Astrocyte (in vitro differentiated cells and primary cell): ENCODE data around the gene GGACT. TPM values are rescaled to one million over a fixed set of nuclear protein-coding genes. Genes with fewer than 3 reads are reported as not detected.

Experiments used
- DNase-seq: peaks from one replicate; pipeline ENCODE4 v3.0.0-alpha.2; 2010; ENCODE audit warnings: low read depth
- FAIRE-seq: peaks from 2 replicates; lab custom pipeline; 2011; peaks lifted over from hg19 to GRCh38; lab: Jason Lieb, UNC
- H2AFZ ChIP-seq: 2 replicates; pipeline ENCODE4 v1.6.0; 2012; ENCODE audit warnings: low read depth, low read length, inconsistent platforms
- H3K27ac ChIP-seq: 2 replicates; pipeline ENCODE4 v1.5.1; 2011; ENCODE audit warnings: low read depth, low read length, inconsistent platforms
- H3K27me3 ChIP-seq: 2 replicates; pipeline ENCODE4 v1.6.0; 2011; ENCODE audit warnings: low read length, inconsistent platforms; ENCODE audit not compliant: insufficient read depth
- H3K36me3 ChIP-seq: 2 replicates; pipeline ENCODE4 v1.5.1; 2011; ENCODE audit warnings: low read length, inconsistent platforms; ENCODE audit not compliant: insufficient read depth
- H3K4me1 ChIP-seq: 2 replicates; pipeline ENCODE4 v1.5.1; 2011; ENCODE audit warnings: low read length, inconsistent platforms; ENCODE audit not compliant: insufficient read depth
- H3K4me2 ChIP-seq: 2 replicates; pipeline ENCODE4 v1.6.0; 2012; ENCODE audit warnings: low read length, inconsistent platforms
- H3K4me3 ChIP-seq: 2 replicates; pipeline ENCODE4 v1.5.1; 2011; ENCODE audit warnings: low read depth, mild to moderate bottlenecking, low read length, inconsistent platforms; ENCODE audit not compliant: insufficient read depth
- H3K79me2 ChIP-seq: 2 replicates; pipeline ENCODE4 v1.6.0; 2012; ENCODE audit warnings: mild to moderate bottlenecking, low read length, inconsistent platforms; ENCODE audit not compliant: insufficient read depth
- H3K9ac ChIP-seq: 2 replicates; pipeline ENCODE4 v1.6.0; 2012; ENCODE audit warnings: mild to moderate bottlenecking, low read length, inconsistent platforms
- H3K9me3 ChIP-seq: 2 replicates; pipeline ENCODE4 v1.5.1; 2012; ENCODE audit warnings: low read depth, mild to moderate bottlenecking, low read length, inconsistent platforms; ENCODE audit not compliant: insufficient read depth
- H4K20me1 ChIP-seq: 2 replicates; pipeline ENCODE4 v1.6.0; 2012; ENCODE audit warnings: low read length, inconsistent platforms; ENCODE audit not compliant: insufficient read depth
- H3K27ac Mint-ChIP-seq: one replicate; pipeline ENCODE4 v1.8.0; 2021; ENCODE audit warnings: mild to moderate bottlenecking, mixed read lengths; ENCODE audit not compliant: unreplicated experiment
- H3K27me3 Mint-ChIP-seq: one replicate; pipeline ENCODE4 v1.8.0; 2021; ENCODE audit warnings: low read depth, mixed read lengths; ENCODE audit not compliant: unreplicated experiment
- H3K36me3 Mint-ChIP-seq: one replicate; pipeline ENCODE4 v1.8.0; 2021; ENCODE audit warnings: low read depth, mixed read lengths; ENCODE audit not compliant: unreplicated experiment
- H3K4me1 Mint-ChIP-seq: one replicate; pipeline ENCODE4 v1.8.0; 2021; ENCODE audit warnings: low read depth, mixed read lengths; ENCODE audit not compliant: unreplicated experiment
- H3K4me3 Mint-ChIP-seq: one replicate; pipeline ENCODE4 v1.8.0; 2021; ENCODE audit warnings: mild to moderate bottlenecking, moderate library complexity, mixed read lengths; ENCODE audit not compliant: unreplicated experiment
- H3K9me3 Mint-ChIP-seq: one replicate; pipeline ENCODE4 v1.8.0; 2021; ENCODE audit warnings: mild to moderate bottlenecking, mixed read lengths; ENCODE audit not compliant: unreplicated experiment
- CTCF ChIP-seq: IDR thresholded peaks from 2 replicates; pipeline ENCODE4 v1.5.1; 2011; ENCODE audit warnings: low read depth, mild to moderate bottlenecking, inconsistent platforms, low read length, moderate library complexity; ENCODE audit not compliant: insufficient read depth
- EZH2 ChIP-seq: IDR thresholded peaks from 2 replicates; pipeline ENCODE4 v1.6.1; 2012; ENCODE audit warnings: mild to moderate bottlenecking, low read length, inconsistent platforms; ENCODE audit not compliant: insufficient read depth
- total RNA-seq: library from RNA; stranded (reverse); gene quantifications from 2 replicates; pipeline ENCODE4 v1.2.1, GENCODE V29; 2021

The GGACT gene
- total RNA-seq, 1 donor from 2014 or later, result 7.7 TPM

DNA sequence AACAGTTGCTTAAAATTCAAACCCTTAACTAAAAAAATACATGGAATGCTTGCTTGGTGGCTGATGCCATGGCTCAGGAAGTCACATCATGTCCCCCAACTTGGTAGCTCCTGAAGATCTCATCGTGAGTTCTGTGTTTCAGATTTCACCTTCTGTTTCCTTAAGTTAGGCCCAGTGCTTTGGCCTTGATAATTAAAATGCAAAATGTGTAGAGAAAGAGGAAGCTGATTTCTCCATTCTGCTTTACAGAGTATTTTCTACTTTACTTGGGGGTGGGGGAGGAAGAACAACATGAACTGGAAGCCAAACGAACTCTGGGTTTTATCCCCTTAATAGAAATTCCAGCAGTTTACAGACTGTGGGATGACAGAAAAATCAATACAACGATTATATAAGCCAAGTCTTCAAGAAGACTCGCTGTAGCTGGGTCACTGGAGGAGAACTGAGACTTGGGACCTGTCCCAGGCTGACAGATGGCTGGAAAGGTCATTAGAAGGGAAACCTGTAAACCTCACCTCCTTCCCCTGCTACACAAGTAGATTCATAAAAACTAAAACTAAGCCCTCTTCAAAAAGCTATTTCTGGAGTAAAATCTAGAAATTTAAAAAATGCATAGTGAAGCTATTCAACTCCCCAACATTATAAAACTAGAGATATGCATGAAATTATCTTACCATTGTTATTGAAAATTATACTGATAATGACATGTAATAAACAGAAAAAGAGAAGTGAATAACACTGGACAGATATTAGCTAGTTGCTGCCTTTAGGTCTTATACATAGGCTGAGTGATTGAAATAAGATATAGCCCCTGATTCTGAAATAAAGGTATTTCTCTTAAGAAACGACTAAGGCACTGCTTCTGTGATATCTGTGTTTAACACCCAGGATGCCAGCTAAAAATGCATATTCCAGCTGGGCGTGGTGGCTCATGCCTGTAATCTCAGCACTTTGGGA, 22.1 kb upstream of the GGACT start:
- Mint-ChIP-seq H3K4me3 (no peak overlapping the region), H3K36me3 (peaks cover 4% of the 10 kb centered on the region), H3K27ac (no peak overlapping the region), H3K4me1 (peaks cover 6% of the 10 kb centered on the region), H3K9me3 (no peaks in the 10 kb centered on the region), H3K27me3 (no peaks in the 10 kb centered on the region)
- Histone ChIP-seq H3K27me3 (no peaks in the 10 kb centered on the region), H3K27ac (no peak overlapping the region), H3K4me3 (no peak overlapping the region), H2AFZ (no peak overlapping the region), H3K79me2 (no peaks in the 10 kb centered on the region), H3K9ac (no peak overlapping the region), H4K20me1 (no peaks in the 10 kb centered on the region), H3K36me3 (no peaks in the 10 kb centered on the region), H3K4me1 (peaks cover 9% of the 10 kb centered on the region), H3K4me2 (no peak overlapping the region), H3K9me3 (no peaks in the 10 kb centered on the region)
- no peak for FAIRE-seq
- TF ChIP-seq CTCF, result no peak
- no peak for TF ChIP-seq EZH2
- DNase-seq, result no peak

DNA sequence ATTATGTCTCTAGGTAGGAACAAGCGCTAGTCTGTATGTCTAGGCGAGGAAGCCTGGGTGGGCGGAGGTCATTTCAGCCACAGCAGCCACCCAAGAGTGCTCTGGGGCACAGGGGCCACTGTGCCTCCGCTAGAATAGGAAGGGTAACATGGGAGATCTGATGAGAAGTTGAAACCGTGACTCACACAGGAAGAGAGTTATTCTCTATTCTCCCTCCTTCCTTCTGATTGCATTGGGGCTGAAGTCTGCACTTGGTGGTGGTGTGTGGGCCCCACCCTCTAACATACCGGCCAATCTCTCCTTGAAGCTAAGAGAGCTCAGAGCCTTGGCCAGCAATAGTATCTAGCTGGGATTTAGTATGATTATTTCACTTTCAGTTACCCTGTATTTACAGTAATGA, 20.3 kb upstream of the GGACT start:
- peak overlapping the region; percentile 2 for H3K4me2 ChIP-seq
- H4K20me1 ChIP-seq, result no peaks in the 10 kb centered on the region
- FAIRE-seq (no peak), DNase-seq (peak; percentile 30)
- Mint-ChIP-seq H3K9me3 (no peaks in the 10 kb centered on the region), H3K27ac (no peak overlapping the region), H3K36me3 (peaks cover 4% of the 10 kb centered on the region), H3K27me3 (no peaks in the 10 kb centered on the region), H3K4me1 (peaks cover 6% of the 10 kb centered on the region), H3K4me3 (no peak overlapping the region)
- peaks cover 3% of the 10 kb centered on the region for H3K36me3 ChIP-seq
- H3K27me3 ChIP-seq, result no peaks in the 10 kb centered on the region
- no peak overlapping the region for H3K4me3 ChIP-seq
- TF ChIP-seq CTCF (no peak), EZH2 (no peak)
- H2AFZ ChIP-seq, result no peak overlapping the region
- no peak overlapping the region for H3K9ac ChIP-seq
- H3K79me2 ChIP-seq, result no peaks in the 10 kb centered on the region
- peaks cover 9% of the 10 kb centered on the region for H3K4me1 ChIP-seq
- no peak overlapping the region for H3K27ac ChIP-seq
- no peaks in the 10 kb centered on the region for H3K9me3 ChIP-seq

DNA sequence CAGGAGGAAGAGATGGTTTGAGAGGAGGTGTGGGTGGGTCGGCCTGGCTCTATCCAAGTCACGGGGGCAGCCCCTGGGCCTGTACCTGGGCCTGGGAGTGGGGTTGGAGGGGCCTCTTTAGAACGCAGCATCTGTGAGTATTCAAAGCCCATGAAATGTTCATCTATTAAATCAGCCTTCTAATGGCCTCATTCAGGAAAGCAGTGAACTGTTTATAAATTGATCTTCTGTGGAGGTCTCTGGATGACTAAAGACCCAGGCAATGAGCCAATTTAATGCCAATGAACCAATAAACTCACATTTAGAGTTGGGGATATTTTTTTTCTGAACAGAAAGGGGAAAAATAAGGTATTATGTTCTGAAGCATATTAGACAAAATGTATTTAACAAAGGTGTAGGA, 19.9 kb upstream of the GGACT start:
- H3K36me3 Mint-ChIP-seq, result peaks cover 4% of the 10 kb centered on the region
- no peaks in the 10 kb centered on the region for H3K79me2 ChIP-seq
- no peak overlapping the region for H3K9ac ChIP-seq
- H3K4me3 ChIP-seq, result no peak overlapping the region
- H3K27me3 Mint-ChIP-seq, result no peaks in the 10 kb centered on the region
- H3K4me2 ChIP-seq, result peak overlapping the region; percentile 2
- H3K4me3 Mint-ChIP-seq, result no peak overlapping the region
- FAIRE-seq (no peak), DNase-seq (no peak)
- peaks cover 9% of the 10 kb centered on the region for H3K4me1 ChIP-seq
- H3K27me3 ChIP-seq, result no peaks in the 10 kb centered on the region
- H3K27ac Mint-ChIP-seq, result no peak overlapping the region
- TF ChIP-seq EZH2, result no peak
- TF ChIP-seq CTCF, result no peak
- H2AFZ ChIP-seq, result no peak overlapping the region
- no peaks in the 10 kb centered on the region for H3K9me3 ChIP-seq
- no peaks in the 10 kb centered on the region for H4K20me1 ChIP-seq
- peaks cover 6% of the 10 kb centered on the region for H3K4me1 Mint-ChIP-seq
- peaks cover 3% of the 10 kb centered on the region for H3K36me3 ChIP-seq
- H3K27ac ChIP-seq, result no peak overlapping the region
- H3K9me3 Mint-ChIP-seq, result no peaks in the 10 kb centered on the region
